Measurements from ENCODE around the gene PDE4C. TPM values are rescaled to one million over a fixed set of nuclear protein-coding genes. Genes with fewer than 3 reads are reported as not detected.

Gene PDE4C
- total and polyA plus RNA-seq, 11 donors = 0.16 to 4.6 (median 1.1) TPM; not detected in 1

DNA sequence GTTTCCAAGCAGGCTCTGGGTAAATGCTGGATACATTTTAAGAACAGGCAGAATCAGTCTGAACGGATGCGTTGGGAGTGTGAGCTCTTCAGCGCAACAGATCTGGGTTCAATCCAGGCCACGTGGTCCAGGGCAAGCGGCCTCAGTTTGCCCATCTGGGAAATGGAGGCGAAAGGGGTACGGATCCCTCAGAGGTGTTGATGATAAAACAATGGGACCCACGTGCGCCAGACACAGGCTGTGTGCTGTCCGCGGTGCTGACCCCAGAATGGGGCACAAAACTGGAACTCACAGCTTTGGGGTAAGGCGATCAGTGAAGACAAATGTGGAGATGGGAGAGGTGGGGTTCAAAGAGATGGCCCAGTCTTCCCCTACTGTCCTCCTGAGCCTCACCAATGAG lies 13.1 kb upstream of the PDE4C start:
- no peak overlapping the region for H3K27ac ChIP-seq
- WGBS, 4 donors = 30 to 36% (median 30%) methylated on average over 12 of the region's 12 CpGs
- H3K4me3 ChIP-seq = no peak overlapping the region
- intact Hi-C loops (cut with DNase I) = no loop called here
- no peaks in the 10 kb centered on the region for H3K36me3 ChIP-seq
- no peak for ATAC-seq
- DNase-seq = no peak
- no peaks in the 10 kb centered on the region for H3K9me3 ChIP-seq
- H3K27me3 ChIP-seq = peaks cover 0 to 21% (median 4%) of the 10 kb centered on the region in 9 donors
- H3K4me1 ChIP-seq = no peaks in the 10 kb centered on the region
- TF ChIP-seq, protein P1, sequence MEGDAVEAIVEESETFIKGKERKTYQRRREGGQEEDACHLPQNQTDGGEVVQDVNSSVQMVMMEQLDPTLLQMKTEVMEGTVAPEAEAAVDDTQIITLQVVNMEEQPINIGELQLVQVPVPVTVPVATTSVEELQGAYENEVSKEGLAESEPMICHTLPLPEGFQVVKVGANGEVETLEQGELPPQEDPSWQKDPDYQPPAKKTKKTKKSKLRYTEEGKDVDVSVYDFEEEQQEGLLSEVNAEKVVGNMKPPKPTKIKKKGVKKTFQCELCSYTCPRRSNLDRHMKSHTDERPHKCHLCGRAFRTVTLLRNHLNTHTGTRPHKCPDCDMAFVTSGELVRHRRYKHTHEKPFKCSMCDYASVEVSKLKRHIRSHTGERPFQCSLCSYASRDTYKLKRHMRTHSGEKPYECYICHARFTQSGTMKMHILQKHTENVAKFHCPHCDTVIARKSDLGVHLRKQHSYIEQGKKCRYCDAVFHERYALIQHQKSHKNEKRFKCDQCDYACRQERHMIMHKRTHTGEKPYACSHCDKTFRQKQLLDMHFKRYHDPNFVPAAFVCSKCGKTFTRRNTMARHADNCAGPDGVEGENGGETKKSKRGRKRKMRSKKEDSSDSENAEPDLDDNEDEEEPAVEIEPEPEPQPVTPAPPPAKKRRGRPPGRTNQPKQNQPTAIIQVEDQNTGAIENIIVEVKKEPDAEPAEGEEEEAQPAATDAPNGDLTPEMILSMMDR (IDR thresholded peaks at IDR 0.05) = no peak
- no peak for TF ChIP-seq POLR2A (IDR thresholded peaks at IDR 0.05)

DNA sequence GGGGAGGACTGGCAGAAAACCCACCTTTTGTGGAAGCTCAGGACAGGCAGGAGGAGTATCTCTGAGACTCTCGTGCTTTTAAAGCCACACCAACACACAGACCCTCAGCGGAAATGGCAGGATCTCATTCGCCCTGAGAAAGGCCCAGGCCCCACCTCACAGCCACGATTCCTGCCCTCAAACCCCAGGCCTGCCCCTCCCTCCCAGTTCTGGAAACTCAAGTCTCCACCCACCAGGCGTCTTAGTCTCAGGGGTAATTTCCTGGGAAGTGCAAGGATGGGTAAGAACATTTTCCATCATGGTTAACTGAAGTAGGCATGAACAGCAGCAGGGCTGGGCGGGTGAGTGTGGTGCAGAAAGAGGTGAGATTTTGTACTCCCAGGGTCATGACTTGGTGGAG lies 8.0 kb upstream of the PDE4C start:
- peaks cover 2 to 59% (median 24%) of the 10 kb centered on the region in 9 donors for H3K27me3 ChIP-seq
- ATAC-seq = no peak
- WGBS, 4 donors = 20 to 43% (median 31%) methylated on average over 5 to 6 of the region's 6 CpGs

DNA sequence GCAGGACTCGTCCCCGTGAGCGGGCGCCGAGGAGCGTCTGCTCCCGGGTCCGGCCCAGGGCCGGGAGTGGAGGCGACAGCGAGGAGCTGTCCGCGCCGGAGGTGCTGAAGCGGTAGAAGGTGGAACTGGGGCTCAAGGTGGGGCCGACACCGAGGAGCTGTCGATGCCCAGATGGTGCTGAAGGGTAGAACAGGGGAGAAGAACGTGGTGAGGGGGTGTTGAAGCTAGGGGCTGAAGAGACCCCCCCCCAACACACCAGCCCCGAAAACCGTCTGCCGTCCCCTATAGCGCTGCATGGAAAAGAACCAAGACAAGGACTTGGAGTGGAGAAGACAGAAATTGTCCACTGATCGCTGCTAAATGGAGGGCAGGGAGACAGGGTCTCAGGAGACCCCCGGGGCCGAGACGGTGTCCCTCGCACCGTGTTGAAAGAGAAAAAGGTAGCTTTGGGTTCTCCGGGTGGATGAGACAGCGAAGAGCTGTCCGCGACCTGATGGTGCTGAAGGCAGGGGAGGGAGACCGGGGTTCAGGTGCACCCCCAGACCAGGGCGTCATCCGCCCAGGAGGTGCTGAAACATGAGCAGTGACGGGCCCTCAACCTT lies 7.1 kb upstream of the PDE4C start:
- ATAC-seq (peak in 3 of 4 donors; percentile 43 to 57 (median 43)), DNase-seq (peak in 4 of 5 donors; percentile 32 to 69 (median 45))
- intact Hi-C loops (cut with DNase I) = no loop called here
- H3K4me3 ChIP-seq = no peak overlapping the region
- no peaks in the 10 kb centered on the region for H3K36me3 ChIP-seq
- 15 to 21% (median 17%) methylated on average over 35 to 37 of the region's 37 CpGs for WGBS, 4 donors
- peaks cover 0 to 12% (median 3%) of the 10 kb centered on the region in 12 donors for H3K9me3 ChIP-seq
- no peak overlapping the region for H3K27ac ChIP-seq
- peaks cover 0 to 17% (median 2%) of the 10 kb centered on the region in 12 donors for H3K4me1 ChIP-seq
- no peak for TF ChIP-seq POLR2A (IDR thresholded peaks at IDR 0.05)
- TF ChIP-seq, protein P1 (IDR thresholded peaks at IDR 0.05) = no peak
- peaks cover 2 to 65% (median 24%) of the 10 kb centered on the region in 9 donors for H3K27me3 ChIP-seq

More for the DNA sequence above, 8.0 kb upstream of the PDE4C start:
- no peaks in the 10 kb centered on the region for H3K36me3 ChIP-seq
- H3K4me3 ChIP-seq = no peak overlapping the region
- intact Hi-C loops (cut with DNase I) = no loop called here
- no peak overlapping the region for H3K27ac ChIP-seq
- H3K9me3 ChIP-seq = peaks cover 0 to 12% (median 3%) of the 10 kb centered on the region in 12 donors
- TF ChIP-seq, protein P1 (IDR thresholded peaks at IDR 0.05) = no peak
- TF ChIP-seq POLR2A (IDR thresholded peaks at IDR 0.05) = no peak
- no peak for DNase-seq
- H3K4me1 ChIP-seq = peaks cover 0 to 16% (median 0%) of the 10 kb centered on the region in 12 donors

DNA sequence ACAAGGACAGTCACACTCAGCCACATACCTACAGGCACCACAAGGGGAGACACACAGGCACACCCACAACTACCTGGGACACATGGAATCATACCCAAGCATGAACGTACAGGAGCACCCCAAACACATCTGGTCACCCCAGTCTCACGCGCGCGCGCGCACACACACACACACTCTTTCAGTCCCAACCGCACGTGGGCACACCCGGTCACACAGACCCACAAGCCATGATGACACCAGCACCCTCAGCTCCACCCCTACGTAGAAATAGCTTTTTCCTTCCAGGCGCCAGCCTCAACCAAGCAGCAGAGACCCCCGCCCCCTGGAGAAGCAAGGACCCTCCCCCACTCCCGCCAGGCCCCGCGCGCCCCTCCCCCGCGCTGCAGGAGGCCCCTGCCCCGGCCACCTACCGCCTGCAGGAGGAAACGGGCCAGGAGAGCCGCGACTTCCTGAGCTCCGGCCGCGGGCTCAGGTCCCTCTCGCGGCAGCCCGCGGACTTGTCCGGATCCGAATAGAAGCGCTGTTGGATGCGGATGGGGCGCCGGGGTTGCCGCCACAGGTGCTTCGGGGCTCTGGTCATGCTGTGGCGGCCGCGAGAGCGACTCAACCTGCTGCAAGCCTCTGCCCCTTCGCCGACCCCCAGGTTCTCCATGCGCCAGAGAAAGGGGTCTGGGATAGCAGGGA lies 6.4 kb upstream of the PDE4C start:
- Histone ChIP-seq H3K36me3 (no peaks in the 10 kb centered on the region), H3K27ac (no peak overlapping the region), H3K9me3 (peaks cover 0 to 12% (median 3%) of the 10 kb centered on the region in 12 donors), H3K4me1 (peaks cover 0 to 23% (median 5%) of the 10 kb centered on the region in 12 donors), H3K27me3 (peaks cover 2 to 70% (median 24%) of the 10 kb centered on the region in 9 donors), H3K4me3 (no peak overlapping the region)
- DNase-seq (no peak), ATAC-seq (no peak)
- intact Hi-C loops (cut with DNase I) = no loop called here
- WGBS, 4 donors = 2 to 11% (median 4%) methylated on average over 13 to 46 of the region's 46 CpGs
- no peak for TF ChIP-seq POLR2A (IDR thresholded peaks at IDR 0.05)
- TF ChIP-seq, protein P1 (IDR thresholded peaks at IDR 0.05) = no peak

Measured in heart left ventricle (tissue), 16 donors.